Osteoblast (primary cell): ENCODE results near the gene ERAS. TPM values are rescaled to one million over a fixed set of nuclear protein-coding genes. Genes with fewer than 3 reads are reported as not detected.

Experiments used
- DNase-seq: peaks from one replicate; pipeline ENCODE4 v3.0.0; 2011; ENCODE audit warnings: low spot score, mixed read lengths; ENCODE audit not compliant: insufficient read length; ENCODE audit errors: missing footprints
- H2AFZ ChIP-seq: 2 replicates; pipeline ENCODE4 v1.6.0; 2011; ENCODE audit warnings: mild to moderate bottlenecking, low read length
- H3K27ac ChIP-seq: 2 replicates; pipeline ENCODE4 v1.5.1; 2011; ENCODE audit warnings: mild to moderate bottlenecking, low read depth, low read length, moderate library complexity
- H3K27me3 ChIP-seq: 2 replicates; pipeline ENCODE4 v1.6.0; 2012; ENCODE audit warnings: mild to moderate bottlenecking, control low read depth, inconsistent platforms, low read length, moderate library complexity; ENCODE audit not compliant: insufficient read depth
- H3K36me3 ChIP-seq: 2 replicates; pipeline ENCODE4 v1.5.1; 2011; ENCODE audit warnings: mild to moderate bottlenecking, low read length, control low read depth, moderate library complexity; ENCODE audit not compliant: insufficient read depth
- H3K4me1 ChIP-seq: 2 replicates; pipeline ENCODE4 v1.5.1; 2011; ENCODE audit warnings: mild to moderate bottlenecking, low read length, control low read depth, moderate library complexity; ENCODE audit not compliant: insufficient read depth
- H3K4me2 ChIP-seq: 2 replicates; pipeline ENCODE4 v1.6.0; 2011; ENCODE audit warnings: mild to moderate bottlenecking, low read length; ENCODE audit not compliant: insufficient read depth
- H3K4me3 ChIP-seq: fragments of 200-600 bp; sonication (generic); 3 replicates; pipeline ENCODE4 v1.5.1; 2012; ENCODE audit warnings: mild to moderate bottlenecking, low read length, inconsistent platforms; ENCODE audit not compliant: insufficient read depth
- H3K79me2 ChIP-seq: 2 replicates; pipeline ENCODE4 v1.6.0; 2012; ENCODE audit warnings: mild to moderate bottlenecking, low read length, control low read depth, inconsistent platforms; ENCODE audit not compliant: insufficient read depth
- H3K9me3 ChIP-seq: 2 replicates; pipeline ENCODE4 v1.5.1; 2011; ENCODE audit warnings: low read depth, low read length, control low read depth
- H4K20me1 ChIP-seq: 2 replicates; pipeline ENCODE4 v1.6.0; 2012; ENCODE audit warnings: mild to moderate bottlenecking, low read length, control low read depth; ENCODE audit not compliant: insufficient read depth
- CTCF ChIP-seq: IDR thresholded peaks from 2 replicates; pipeline ENCODE4 v1.5.1; 2011; ENCODE audit warnings: mild to moderate bottlenecking, low read depth, low read length, moderate library complexity; ENCODE audit errors: extremely low read depth
- total RNA-seq: library from RNA; depleted of rRNA; stranded (reverse); fragments of >200 nt; gene quantifications from 2 replicates; pipeline ENCODE4 v1.2.3, GENCODE V29; 2012

The ERAS gene, protein sequence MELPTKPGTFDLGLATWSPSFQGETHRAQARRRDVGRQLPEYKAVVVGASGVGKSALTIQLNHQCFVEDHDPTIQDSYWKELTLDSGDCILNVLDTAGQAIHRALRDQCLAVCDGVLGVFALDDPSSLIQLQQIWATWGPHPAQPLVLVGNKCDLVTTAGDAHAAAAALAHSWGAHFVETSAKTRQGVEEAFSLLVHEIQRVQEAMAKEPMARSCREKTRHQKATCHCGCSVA
- total RNA-seq = not detected in 2 replicates

GRCh38 chrX:48826135-48826875 lies at the start of gene ERAS:
Gene ERAS (plus strand): TSS chrX:48826513. CDS start chrX:48829124, 2,611 bp downstream.
- no peak within 1 kb of the TSS for H2AFZ ChIP-seq
- no peak for TF ChIP-seq CTCF
- H3K4me3 ChIP-seq = no peak within 1 kb of the TSS
- H3K4me1 ChIP-seq = no peaks in the 10 kb centered on the region
- no peaks in the 10 kb centered on the region for H3K79me2 ChIP-seq
- no peaks in the 10 kb centered on the region for H4K20me1 ChIP-seq
- DNase-seq = peak; percentile 80
- H3K27ac ChIP-seq = no peak within 1 kb of the TSS
- H3K4me2 ChIP-seq = no peak within 1 kb of the TSS
- no peaks in the 10 kb centered on the region for H3K36me3 ChIP-seq
- no peaks in the 10 kb centered on the region for H3K9me3 ChIP-seq
- H3K27me3 ChIP-seq = peaks cover 2% of the 10 kb centered on the region

GRCh38 chrX:48776818-48777439 lies 49.4 kb upstream of the ERAS start:
- no peak overlapping the region for H3K4me3 ChIP-seq
- no peak overlapping the region for H3K27ac ChIP-seq
- no peak overlapping the region for H2AFZ ChIP-seq
- H3K79me2 ChIP-seq = no peaks in the 10 kb centered on the region
- DNase-seq = no peak
- H4K20me1 ChIP-seq = no peaks in the 10 kb centered on the region
- H3K36me3 ChIP-seq = no peaks in the 10 kb centered on the region
- no peak for TF ChIP-seq CTCF
- H3K4me1 ChIP-seq = no peaks in the 10 kb centered on the region
- H3K4me2 ChIP-seq = no peak overlapping the region
- H3K9me3 ChIP-seq = no peaks in the 10 kb centered on the region
- no peaks in the 10 kb centered on the region for H3K27me3 ChIP-seq

- H3K27me3 ChIP-seq = no peaks in the 10 kb centered on the region
- H3K27ac ChIP-seq = no peak overlapping the region
- no peaks in the 10 kb centered on the region for H3K79me2 ChIP-seq
- H4K20me1 ChIP-seq = no peaks in the 10 kb centered on the region
- no peak for DNase-seq
- no peak for TF ChIP-seq CTCF
- no peaks in the 10 kb centered on the region for H3K4me1 ChIP-seq
- H3K4me3 ChIP-seq = no peak overlapping the region
- H3K36me3 ChIP-seq = no peaks in the 10 kb centered on the region
- no peak overlapping the region for H3K4me2 ChIP-seq
- no peaks in the 10 kb centered on the region for H3K9me3 ChIP-seq
- no peak overlapping the region for H2AFZ ChIP-seq
Measured at GRCh38 chrX:48779399-48779798, 46.9 kb upstream of the ERAS start.

- Histone ChIP-seq H3K36me3 (no peaks in the 10 kb centered on the region), H3K27me3 (no peaks in the 10 kb centered on the region), H3K79me2 (no peaks in the 10 kb centered on the region), H4K20me1 (no peaks in the 10 kb centered on the region), H3K27ac (no peak overlapping the region), H2AFZ (no peak overlapping the region), H3K4me2 (no peak overlapping the region), H3K4me1 (no peaks in the 10 kb centered on the region), H3K4me3 (no peak overlapping the region), H3K9me3 (no peaks in the 10 kb centered on the region)
- DNase-seq = peak; percentile 62
- no peak for TF ChIP-seq CTCF
Measured at GRCh38 chrX:48781705-48782104, 44.6 kb upstream of the ERAS start.
